ENCODE measurements around the gene NPHS1.
"Not testable (repeated sequence)": the region's sequence is repeated elsewhere in the genome, so short reads cannot be mapped to it uniquely, and the experiment has no call there.

Gene NPHS1

DNA sequence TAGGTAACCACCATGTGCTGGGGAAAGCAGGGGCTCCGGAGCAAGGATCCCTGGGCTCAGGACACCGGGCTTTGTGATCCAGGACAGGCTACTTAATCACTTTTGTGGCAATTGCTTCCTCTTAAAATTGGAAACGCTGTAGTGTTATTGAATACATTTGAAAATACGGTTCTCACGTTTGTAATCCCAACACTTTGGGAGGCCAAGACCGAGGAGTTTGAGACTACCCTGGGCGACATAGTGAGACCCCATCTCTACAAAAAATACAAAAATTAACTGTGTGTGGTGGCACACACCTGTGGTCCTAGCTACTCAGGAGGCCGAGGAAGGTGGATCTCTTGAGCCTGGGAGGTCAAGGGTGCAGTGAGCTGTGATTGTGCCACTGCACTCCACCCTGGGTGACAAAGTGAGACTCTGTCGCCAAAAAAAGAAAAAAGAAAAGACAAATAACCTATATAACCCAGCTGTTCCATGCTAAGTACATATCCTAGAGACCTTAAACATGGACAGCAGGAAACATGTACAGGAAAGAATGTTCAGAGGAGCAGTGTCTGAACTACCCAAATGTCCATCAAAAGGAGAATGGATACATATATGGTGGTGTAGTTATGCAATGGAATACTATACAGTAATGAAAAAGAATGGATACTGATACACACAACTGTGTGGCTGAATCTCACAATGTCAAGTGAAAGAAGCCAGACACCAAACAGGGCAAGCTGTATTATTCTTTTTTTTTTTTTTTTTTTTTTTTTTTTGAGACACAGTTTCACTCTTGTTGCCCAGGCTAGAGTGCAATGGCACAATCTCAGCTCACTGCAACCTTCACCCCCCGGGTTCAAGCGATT is 39.0 kb downstream of the NPHS1 start:
- no peak for DNase-seq (ENCODE audit: low read depth in 2 of 2, low spot score in 1 of 2)

DNA sequence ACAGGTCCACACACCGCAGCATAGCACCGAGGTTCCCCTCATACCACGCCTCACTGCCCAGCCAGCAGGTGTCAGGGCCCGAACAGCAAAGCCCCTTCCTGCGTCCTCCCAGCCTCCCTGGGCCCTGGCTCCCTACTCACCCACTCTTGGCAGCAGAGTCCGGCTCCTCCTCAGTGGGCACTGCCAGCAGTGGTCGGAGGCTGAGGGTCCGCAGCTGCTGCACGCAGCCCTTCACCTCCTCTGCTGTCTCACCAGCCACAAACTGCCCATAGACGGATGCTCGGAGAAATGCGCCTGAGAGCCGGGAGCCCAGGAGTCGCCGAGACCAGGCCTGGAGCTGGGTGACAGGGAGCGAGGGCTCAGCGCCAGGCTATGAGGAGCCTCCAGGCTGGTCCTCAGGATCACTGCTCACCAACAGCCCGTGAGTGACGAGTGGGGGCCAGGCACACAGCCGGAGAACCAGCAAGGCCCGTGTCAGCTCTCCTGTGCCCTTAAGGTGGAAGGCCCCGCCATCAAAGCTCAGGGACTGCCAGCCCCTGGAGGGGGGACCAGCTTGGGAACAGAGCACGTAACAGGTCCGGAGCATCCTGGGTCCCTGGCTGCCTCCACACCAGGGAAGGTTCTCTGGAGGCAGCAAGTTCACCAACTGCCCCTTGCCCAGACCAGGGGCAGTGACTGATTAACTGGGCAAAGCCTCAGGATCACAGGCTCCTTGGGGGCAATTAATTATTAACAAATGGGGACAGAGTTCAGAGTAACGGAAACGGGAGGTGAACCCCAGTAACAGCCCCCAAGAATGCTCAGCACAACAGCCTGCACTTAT is 39.9 kb downstream of the NPHS1 start, which contains the start of gene PRODH2:
Gene PRODH2, minus strand, starts transcription at position 626 of the 823 bp plus-strand sequence. Its CDS starts 40 bp downstream, at position 586.
- DNase-seq (ENCODE audit: low read depth in 2 of 2, low spot score in 1 of 2) = no peak

GRCh38 chr19:35811317-35812219 is 40.7 kb downstream of the NPHS1 start:
- DNase-seq (ENCODE audit: low read depth in 2 of 2, low spot score in 1 of 2) = no peak

DNA sequence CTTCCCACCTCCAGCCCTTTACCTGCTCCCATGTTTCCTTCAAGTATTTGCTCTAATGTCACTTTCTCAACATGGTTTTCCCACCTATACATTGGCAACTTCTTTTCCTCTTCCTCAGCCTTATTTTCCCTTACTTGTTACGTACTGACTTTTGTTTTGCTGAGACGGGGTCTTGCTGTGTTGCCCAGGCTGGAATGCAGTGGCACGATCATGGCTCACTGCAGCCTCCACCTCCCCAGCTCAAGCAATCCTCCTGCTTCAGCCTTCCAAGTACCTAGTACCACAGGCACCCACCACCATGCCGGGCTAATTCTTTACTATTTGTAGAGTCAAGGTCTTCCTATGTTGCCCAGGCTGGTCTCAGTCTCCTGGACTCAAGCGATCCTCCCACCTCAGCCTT is 44.7 kb downstream of the NPHS1 start:
- DNase-seq (ENCODE audit: low read depth in 2 of 2, low spot score in 1 of 2) = no peak

DNA sequence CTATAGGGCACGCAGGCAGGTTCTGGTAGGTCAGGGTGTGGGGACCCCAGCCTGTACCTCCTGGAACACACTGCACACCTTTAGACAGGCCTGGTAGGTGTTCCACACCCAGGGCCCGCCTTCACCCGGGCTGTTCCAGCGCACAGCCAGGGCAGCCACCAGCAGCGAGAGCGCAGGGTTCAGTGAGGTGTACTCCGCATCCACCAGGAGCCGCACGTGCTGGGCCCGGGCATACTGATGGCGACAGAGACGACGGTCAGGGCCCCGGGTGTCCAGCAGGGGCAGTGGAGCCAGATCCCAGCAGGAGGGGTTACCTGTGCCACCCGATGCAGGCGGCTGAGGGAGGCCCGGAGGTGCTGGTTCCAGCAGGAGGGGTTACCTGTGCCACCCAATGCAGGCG is 45.7 kb downstream of the NPHS1 start:
- no peak for DNase-seq (ENCODE audit: low read depth in 2 of 2, low spot score in 1 of 2)

DNA sequence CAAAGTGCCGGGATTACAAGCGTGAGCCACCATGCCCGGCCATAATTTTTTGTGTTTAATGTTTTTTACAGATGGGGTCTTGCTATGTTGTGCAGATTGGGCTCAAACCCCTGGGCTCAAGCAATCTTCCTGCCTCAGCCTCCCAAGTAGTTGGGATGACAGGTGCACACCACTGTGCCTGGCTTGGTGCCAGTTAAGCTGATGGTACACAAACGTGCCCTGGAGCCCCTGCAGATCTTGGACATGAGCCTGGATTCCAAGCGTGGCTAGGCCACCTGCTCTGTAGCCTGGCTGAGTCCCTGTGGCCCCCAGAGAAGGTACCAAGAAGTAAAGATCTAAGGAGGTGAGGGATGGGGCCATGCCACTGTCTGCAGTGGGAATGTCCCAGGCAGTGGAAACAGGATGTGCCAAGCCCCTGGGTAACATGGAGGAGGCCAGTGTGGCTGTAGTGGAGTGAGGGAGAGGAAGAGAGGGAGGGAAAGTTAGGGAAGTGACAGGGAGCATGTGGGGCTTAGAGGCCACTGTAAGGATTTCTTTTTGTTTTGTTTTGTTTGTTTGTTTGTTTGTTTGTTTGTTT is 46.7 kb downstream of the NPHS1 start:
- no peak for DNase-seq (ENCODE audit: low read depth in 2 of 2, low spot score in 1 of 2)

DNA sequence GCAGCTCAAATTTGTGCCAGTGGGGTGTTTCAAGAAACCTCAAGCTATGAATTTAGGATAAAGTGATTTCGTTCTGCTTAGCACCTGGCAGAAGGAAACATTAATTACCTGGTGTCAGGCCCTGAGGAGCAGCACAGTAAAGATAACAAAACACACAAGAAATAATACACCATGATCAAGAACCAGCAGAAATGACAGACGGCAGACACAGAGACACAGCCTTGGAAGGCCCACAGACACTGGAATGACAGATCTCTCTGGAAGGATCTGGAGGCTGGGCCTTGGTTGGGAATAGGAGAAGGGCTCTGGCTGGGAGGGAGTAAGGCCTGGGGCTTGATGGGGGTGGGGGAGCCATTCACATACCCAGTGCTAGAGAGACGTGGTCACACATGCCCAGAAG is 50.5 kb downstream of the NPHS1 start:
- DNase-seq (ENCODE audit: low read depth in 2 of 2, low spot score in 1 of 2) = no peak

DNA sequence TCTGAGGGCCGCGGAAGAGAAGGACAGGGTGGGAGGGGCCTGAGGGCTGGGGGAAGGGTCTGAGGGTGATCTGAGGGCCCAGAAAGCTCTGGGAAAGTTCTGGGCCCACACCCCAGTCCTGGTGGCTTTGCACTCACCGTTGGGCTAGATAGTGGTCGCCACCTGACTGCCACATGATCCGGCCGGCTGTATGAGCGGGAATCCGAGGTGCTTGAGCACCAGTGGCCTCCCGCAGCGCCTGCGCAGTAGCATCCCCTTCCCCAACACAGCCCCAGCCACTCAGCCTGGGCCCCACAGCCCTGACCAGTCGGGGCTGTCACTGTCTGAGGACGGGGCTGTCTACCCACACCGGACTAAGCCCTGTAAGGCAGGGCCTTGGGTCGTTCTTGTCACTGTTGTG is 54.6 kb downstream of the NPHS1 start:
- DNase-seq (ENCODE audit: low read depth in 2 of 2, low spot score in 1 of 2) = no peak

GRCh38 chr19:35796645-35797542 is 55.4 kb downstream of the NPHS1 start:
- no peak for DNase-seq (ENCODE audit: low read depth in 2 of 2, low spot score in 1 of 2)

- not testable (repeated sequence) for DNase-seq (ENCODE audit: low read depth in 2 of 2, low spot score in 1 of 2)
These were observed 56.7 kb downstream of the NPHS1 start for GRCh38 chr19:35795564-35795963.

GRCh38 chr19:35793381-35794165 is 58.7 kb downstream of the NPHS1 start:
- no peak for DNase-seq (ENCODE audit: low read depth in 2 of 2, low spot score in 1 of 2)

DNA sequence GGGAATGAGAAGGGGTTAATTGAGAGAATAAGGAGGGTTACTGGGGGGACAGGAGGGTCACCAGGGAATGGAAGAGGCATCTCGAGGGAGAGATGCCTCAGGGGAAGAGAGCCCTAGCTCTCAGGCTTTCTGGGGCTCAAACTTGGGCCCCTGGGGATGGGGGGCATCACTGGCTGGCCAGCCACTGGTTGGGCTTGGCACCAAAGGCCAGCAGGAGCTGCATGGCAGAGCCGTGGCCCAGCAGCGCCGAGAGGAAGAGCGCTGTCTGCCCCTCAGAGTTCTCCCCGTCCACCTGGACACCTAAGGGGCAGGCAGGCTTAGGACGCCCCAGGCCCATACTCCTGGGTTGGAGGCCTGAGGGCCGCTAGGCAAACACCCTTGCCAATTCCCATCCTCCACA is 59.4 kb downstream of the NPHS1 start:
- no peak for DNase-seq (ENCODE audit: low read depth in 2 of 2, low spot score in 1 of 2)

DNA sequence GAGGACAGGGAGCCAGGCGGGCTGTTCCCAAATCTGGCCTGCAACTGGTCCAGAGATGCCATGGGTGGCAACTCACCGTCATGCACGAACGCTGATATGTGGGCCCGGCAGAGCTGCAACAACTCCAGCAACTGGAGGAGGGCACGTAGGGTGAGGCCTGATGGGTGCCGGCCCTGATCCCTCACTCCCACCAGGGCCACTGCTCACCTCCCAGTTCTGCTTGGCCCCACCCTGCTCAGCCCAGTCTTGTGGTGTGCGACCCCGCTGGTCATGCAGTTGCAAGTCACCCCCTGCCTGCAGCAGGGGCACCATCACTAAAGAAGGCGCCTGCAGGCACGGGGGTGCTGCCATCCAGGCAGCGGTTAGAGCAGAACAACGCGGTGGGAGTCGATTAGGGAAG is 60.0 kb downstream of the NPHS1 start:
- no peak for DNase-seq (ENCODE audit: low read depth in 2 of 2, low spot score in 1 of 2)

DNA sequence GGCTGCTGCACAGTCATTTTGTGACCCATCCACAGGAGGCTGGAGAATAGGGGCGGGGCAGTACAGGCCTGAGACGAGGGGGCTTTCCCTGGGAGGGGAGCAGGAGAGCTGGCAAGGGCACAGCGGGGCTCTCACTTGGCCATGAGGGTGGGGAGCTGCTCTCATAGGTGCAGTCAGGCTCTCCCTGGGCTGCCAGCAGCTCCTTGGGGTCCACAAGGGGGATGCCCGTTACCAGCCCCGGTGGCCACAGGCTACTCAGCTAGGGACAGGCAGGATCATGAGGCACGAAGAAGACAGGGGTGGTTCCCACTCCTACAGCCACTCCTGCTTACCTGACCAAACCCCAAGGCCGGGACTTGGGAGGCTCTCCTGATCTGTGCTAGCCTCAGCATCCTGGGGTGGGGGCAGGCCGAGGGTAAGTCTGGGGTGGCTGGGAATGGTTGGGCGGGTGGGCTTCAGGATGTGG is 60.5 kb downstream of the NPHS1 start:
- DNase-seq (ENCODE audit: low read depth in 2 of 2, low spot score in 1 of 2) = no peak

DNA sequence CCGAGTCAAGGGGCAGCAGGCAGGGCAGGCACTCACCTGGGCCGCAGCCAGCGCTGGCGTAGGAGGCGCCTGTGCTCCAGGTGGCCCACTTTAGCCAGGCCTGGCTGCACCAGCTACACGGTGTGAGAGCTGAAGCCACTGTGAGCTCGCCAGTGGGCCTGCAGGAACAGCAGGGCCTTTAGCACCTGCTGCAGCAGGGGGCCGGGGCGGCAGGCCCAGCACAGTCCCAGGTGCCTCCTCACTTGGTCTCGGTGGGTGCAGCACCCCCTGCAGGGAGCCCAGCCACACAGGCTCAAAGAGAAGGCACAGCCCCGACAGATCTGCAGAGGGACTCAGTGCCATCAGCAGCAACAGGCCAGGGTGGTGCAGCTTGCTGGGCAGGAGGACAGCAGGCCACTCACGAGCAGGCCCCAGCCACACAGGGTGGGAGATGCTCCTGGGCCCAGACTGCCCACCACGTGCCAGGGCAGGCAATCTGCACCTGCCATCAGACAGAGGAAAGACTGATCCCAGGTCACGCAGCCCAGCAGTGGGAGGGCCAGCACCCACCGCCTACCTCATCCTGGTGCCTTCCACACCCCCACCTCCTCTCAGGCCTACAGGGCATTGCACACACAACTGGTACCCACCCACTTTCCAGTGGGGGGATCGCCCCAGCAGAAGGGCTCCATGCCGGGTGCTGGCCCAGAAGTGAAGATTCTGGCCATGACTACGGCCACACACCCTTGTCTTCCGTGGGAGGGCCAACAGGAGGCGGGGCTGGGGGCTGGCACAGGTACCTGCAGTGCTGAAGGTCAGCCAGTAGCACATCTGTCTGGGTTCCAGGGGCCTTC is 61.1 kb downstream of the NPHS1 start:
- DNase-seq (ENCODE audit: low read depth in 2 of 2, low spot score in 1 of 2) = no peak

DNA sequence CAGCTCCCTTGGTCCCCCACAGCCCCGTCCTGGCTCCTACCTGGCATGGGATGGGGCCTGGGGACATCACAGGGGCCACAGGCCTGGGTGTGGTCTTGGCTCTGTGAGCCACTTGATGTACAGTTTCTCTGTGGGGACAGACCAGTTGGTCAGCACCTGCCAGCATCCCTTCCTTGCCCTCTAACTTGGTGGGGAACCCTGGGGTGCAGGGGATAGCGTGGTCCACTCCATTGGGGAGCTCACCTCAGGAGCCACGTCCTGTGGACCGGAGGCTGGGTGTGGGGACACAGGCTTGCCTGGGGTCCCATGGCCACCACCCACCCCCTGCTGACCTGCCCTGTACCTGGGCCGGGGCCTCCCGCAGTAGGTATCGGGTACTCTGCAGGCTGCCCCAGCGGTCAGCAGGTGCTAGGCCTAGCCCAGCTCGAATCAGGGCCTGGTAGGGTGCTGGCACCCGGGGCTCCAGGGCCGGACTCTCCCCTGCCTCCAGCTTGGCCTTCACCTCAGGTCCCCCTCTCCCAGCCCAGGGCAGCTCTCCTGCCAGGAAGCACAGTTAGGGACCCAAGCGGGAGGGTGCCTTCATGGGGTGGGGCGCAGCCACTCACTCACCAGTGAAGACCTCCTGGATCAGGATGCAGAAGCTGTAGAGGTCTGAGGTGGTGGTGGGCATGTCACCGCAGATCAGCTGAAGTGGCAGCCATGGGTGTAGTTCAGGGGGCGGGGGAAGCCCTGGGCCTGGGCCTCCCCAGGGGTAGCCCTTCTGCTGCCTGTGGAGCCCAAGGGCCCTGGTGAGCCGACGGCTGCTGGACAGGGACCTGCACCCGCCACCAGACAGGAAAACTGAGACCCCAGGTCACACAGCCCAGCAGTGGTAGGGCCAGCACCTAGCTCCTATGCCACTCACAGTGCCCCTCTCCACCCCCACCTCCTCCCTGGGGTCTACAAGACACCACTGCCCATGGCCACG is 62.0 kb downstream of the NPHS1 start:
- no peak for DNase-seq (ENCODE audit: low read depth in 2 of 2, low spot score in 1 of 2)

All from stimulated activated CD8-positive, alpha-beta memory T cell treated with anti-CD3 and anti-CD28 coated beads, Interleukin-4, amount 100 ng/mL, for 1 hour (primary cell).